ENCODE results near the gene VCPKMT.

GRCh38 chr14:50101417-50101816, 15.0 kb downstream of the VCPKMT start:
- TF ChIP-seq CREM (IDR thresholded peaks at IDR 0.05; ENCODE audit: low read depth) (no peak), RBM25 (IDR thresholded peaks at IDR 0.05; ENCODE audit: low read depth, low read length, severe bottlenecking) (no peak), POLR2AphosphoS5 (IDR thresholded peaks at IDR 0.05; ENCODE audit: control insufficient read depth, insufficient read depth, low read depth, low read length) (no peak), SMC3 (conservative IDR thresholded peaks at IDR 0.05; ENCODE audit: insufficient read depth, low read depth, low read length) (no peak), C11orf30 (IDR thresholded peaks at IDR 0.05; ENCODE audit: low read depth) (no peak)

All from K562 (cell line).